Trophoblast cell (in vitro differentiated cells and primary cell): ENCODE data around the gene SLC7A6OS.

Experiments used
- DNase-seq, 2 donors: peaks; one replicate each; pipeline ENCODE4 v3.0.0-alpha.2; 2016
- H2AFZ ChIP-seq: 2 replicates; pipeline ENCODE4 v1.6.1; 2013; ENCODE audit warnings: low read length, moderate library complexity, mild to moderate bottlenecking; ENCODE audit not compliant: insufficient read depth, poor library complexity
- H2AK5ac ChIP-seq: 2 replicates; pipeline ENCODE4 v1.6.1; 2013; ENCODE audit warnings: mild to moderate bottlenecking, low read length
- H2BK120ac ChIP-seq: 2 replicates; pipeline ENCODE4 v1.6.1; 2013; ENCODE audit warnings: low read length, mild to moderate bottlenecking, moderate library complexity; ENCODE audit not compliant: insufficient read depth, poor library complexity
- H2BK12ac ChIP-seq: 2 replicates; pipeline ENCODE4 v1.6.1; 2013; ENCODE audit warnings: mild to moderate bottlenecking, low read length, moderate library complexity
- H2BK5ac ChIP-seq: 2 replicates; pipeline ENCODE4 v1.6.1; 2013; ENCODE audit warnings: low read length, low read depth, moderate library complexity, mild to moderate bottlenecking; ENCODE audit not compliant: poor library complexity
- H3K14ac ChIP-seq: 2 replicates; pipeline ENCODE4 v1.6.1; 2013; ENCODE audit warnings: mild to moderate bottlenecking, low read length
- H3K18ac ChIP-seq: 2 replicates; pipeline ENCODE4 v1.6.1; 2013; ENCODE audit warnings: mild to moderate bottlenecking, low read length
- H3K23ac ChIP-seq: 2 replicates; pipeline ENCODE4 v1.6.1; 2013; ENCODE audit warnings: low read length
- H3K27ac ChIP-seq: 2 replicates; pipeline ENCODE4 v1.5.1; 2013; ENCODE audit warnings: low read depth, mild to moderate bottlenecking, inconsistent platforms, low read length, moderate library complexity
- H3K27me3 ChIP-seq: 2 replicates; pipeline ENCODE4 v1.6.1; 2013; ENCODE audit warnings: inconsistent platforms, mild to moderate bottlenecking, low read length, moderate library complexity; ENCODE audit not compliant: insufficient read depth
- H3K36me3 ChIP-seq, 2 experiments: 1 replicate in 1 of 2; 2 replicates in 1 of 2; pipeline ENCODE4 v1.6.1; 2013; ENCODE audit warnings: low read length in 2 of 2, mild to moderate bottlenecking in 2 of 2, moderate library complexity in 1 of 2; ENCODE audit not compliant: insufficient read depth in 2 of 2, control insufficient read depth in 1 of 2
- H3K4ac ChIP-seq: 2 replicates; pipeline ENCODE4 v1.6.1; 2013; ENCODE audit warnings: low read depth, mild to moderate bottlenecking, low read length, moderate library complexity
- H3K4me1 ChIP-seq, 2 experiments: 1 replicate in 1 of 2; 2 replicates in 1 of 2; pipeline ENCODE4 v1.6.1; 2013; ENCODE audit warnings: low read length in 2 of 2, mild to moderate bottlenecking in 2 of 2, moderate library complexity in 1 of 2; ENCODE audit not compliant: insufficient read depth in 2 of 2, control insufficient read depth in 1 of 2
- H3K4me2 ChIP-seq: 2 replicates; pipeline ENCODE4 v1.6.1; 2013; ENCODE audit warnings: inconsistent platforms, mild to moderate bottlenecking, low read length, moderate library complexity
- H3K4me3 ChIP-seq: 2 replicates; pipeline ENCODE4 v1.5.1; 2013; ENCODE audit warnings: mild to moderate bottlenecking, low read depth, low read length, inconsistent platforms
- H3K79me1 ChIP-seq: one replicate; pipeline ENCODE4 v1.6.1; 2013; ENCODE audit warnings: low read length
- H3K79me2 ChIP-seq: 2 replicates; pipeline ENCODE4 v1.6.1; 2013; ENCODE audit warnings: low read length, mild to moderate bottlenecking; ENCODE audit not compliant: control insufficient read depth, insufficient read depth, poor library complexity
- H3K9ac ChIP-seq: 2 replicates; pipeline ENCODE4 v1.6.1; 2013; ENCODE audit warnings: mild to moderate bottlenecking, low read length
- H3K9me3 ChIP-seq: 2 replicates; pipeline ENCODE4 v1.6.1; 2013; ENCODE audit warnings: low read depth, mild to moderate bottlenecking, control low read depth, inconsistent platforms, low read length; ENCODE audit not compliant: insufficient read depth
- H4K12ac ChIP-seq: 2 replicates; pipeline ENCODE4 v1.6.1; 2013; ENCODE audit warnings: low read depth, mild to moderate bottlenecking, low read length, moderate library complexity
- H4K8ac ChIP-seq: 2 replicates; pipeline ENCODE4 v1.6.1; 2013; ENCODE audit warnings: low read depth, mild to moderate bottlenecking, low read length, moderate library complexity
- H4K91ac ChIP-seq: one replicate; pipeline ENCODE4 v1.6.1; 2013; ENCODE audit warnings: low read depth, mild to moderate bottlenecking, low read length, moderate library complexity
- WGBS: extraction: QIAGEN DNeasy Blood & Tissue Kit; methylation state at CpG from one replicate; pipeline ENCODE4 v1.1.7; 2013; ENCODE audit warnings: missing lambda C conversion rate; ENCODE audit not compliant: insufficient read length, insufficient coverage; ENCODE audit errors: extremely low coverage; 5-methylcytosine and 5-hydroxymethylcytosine counted together

Gene SLC7A6OS

DNA sequence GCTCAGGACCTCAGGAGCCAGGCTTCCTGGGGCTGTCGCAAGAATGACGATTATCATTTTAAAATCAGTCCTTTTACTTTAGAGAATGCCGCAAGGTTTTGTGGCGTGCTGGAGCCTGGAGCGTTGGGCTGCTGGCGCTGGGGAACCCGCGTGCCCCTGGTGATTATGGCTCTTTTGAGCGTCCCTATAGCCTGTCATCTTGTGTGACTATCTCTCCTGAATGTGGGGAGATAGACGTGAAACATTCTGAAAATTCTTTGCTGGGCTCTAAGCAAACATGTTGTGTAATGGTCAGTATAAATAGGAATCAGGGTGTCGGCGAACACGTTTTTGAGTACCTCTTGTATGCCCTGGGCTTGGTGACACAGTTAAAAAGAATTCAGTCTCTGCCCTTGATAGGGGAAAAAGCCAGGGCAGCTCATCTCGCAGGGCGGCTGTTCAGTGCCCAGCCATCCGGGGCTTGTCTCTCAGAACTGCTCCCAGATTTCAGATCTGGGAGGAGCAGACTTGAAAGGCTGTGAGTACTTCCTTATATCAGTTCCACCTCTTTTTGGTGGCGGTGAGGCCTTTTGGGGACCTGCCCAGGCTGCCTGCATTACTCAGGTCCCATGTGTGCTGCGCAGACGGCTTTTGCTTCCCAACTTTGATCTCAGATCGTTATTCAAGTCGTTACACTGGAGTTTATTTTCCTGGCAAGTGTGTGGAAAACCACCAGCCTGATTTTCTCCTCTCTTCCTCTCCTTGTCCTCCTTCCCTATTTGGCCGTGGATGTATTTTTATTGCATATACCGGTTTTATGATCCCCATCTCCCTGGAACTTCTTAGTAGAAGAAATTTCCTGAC is 45.4 kb downstream of the SLC7A6OS start:
- H4K12ac ChIP-seq = peak overlapping the region; percentile 99
- no peak overlapping the region for H3K23ac ChIP-seq
- no peaks in the 10 kb centered on the region for H3K9me3 ChIP-seq
- peak overlapping the region; percentile 96 for H4K8ac ChIP-seq
- H3K27ac ChIP-seq = peak overlapping the region; percentile 99
- H3K36me3 ChIP-seq = peaks cover 2 to 3% of the 10 kb centered on the region in 2 experiments
- H2BK5ac ChIP-seq = peak overlapping the region; percentile 97
- peak overlapping the region; percentile 95 for H3K4ac ChIP-seq
- peak overlapping the region; percentile 60 for H2AK5ac ChIP-seq
- peak overlapping the region; percentile 100 for H2BK120ac ChIP-seq
- H2AFZ ChIP-seq = peak overlapping the region; percentile 98
- H3K4me2 ChIP-seq = peak overlapping the region; percentile 93
- peak overlapping the region; percentile 96 for H4K91ac ChIP-seq
- DNase-seq = peak; percentile 97 to 98
- H3K27me3 ChIP-seq = no peaks in the 10 kb centered on the region
- H3K9ac ChIP-seq = peak overlapping the region; percentile 96
- H3K14ac ChIP-seq = peak overlapping the region; percentile 94
- H3K79me1 ChIP-seq = peaks cover 19% of the 10 kb centered on the region
- peak overlapping the region; percentile 83 for H2BK12ac ChIP-seq
- no CpG with 5 or more reads among the region's 23 CpGs for WGBS
- peak overlapping the region; percentile 91 for H3K4me3 ChIP-seq
- peak overlapping the region; percentile 100 for H3K18ac ChIP-seq
- peaks cover 4 to 15% of the 10 kb centered on the region in 2 experiments for H3K4me1 ChIP-seq
- H3K79me2 ChIP-seq = peaks cover 15% of the 10 kb centered on the region

DNA sequence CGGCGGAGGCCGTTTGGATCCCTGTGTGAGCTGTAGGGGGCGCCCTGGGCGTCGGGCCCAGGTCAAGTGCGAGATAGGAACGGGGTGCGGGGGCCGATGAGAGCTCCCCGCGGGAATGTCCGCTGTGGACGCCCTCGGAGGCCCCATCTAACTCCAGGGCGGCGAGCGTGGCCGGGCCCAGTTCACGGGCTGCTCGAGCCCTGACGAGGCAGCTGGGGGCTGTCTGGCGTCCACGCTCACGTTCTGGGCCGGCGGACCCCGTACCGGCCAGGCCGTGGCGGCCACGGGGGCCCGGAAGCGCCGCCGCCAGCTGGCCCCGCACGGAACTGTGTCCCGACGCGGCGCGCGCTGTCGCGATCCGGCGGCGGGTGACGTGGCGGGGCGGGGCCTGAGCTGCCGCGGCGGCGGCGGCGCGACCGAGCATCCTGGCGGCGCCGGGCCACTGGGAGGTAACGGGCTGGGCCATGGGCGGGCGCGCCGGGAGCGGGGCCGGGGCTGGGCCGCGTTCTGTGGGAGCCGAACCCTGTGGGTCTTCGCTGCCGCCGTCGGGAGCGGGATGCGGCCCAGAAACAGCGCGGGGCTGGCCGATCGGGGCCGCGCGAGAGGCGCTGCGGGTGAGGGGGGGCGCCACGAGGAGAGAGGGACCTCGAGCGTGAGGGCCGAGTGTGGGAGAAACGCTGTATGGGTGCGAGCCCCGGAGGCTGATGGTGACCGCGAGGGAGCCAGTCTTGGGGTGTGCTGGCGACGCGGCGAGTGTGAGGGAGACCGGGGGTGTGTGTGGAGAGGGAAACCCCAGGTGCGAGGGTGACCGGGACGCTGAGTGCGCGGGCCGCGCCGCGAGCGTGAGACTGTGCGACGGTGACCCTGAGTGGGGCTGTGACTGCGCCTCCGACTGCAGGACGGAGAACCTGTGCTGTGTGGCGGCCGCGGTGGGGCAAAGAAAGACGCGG is 46.3 kb downstream of the SLC7A6OS start, which contains the start of gene SLC7A6:
Gene SLC7A6, plus strand, starts transcription at position 399 of the 950 bp plus-strand sequence. CDS start 10,201 bp downstream, outside the sequence.
- H2BK5ac ChIP-seq = peak within 1 kb of the TSS; percentile 98
- H3K27me3 ChIP-seq = no peaks in the 10 kb centered on the region
- H3K9ac ChIP-seq = peak within 1 kb of the TSS; percentile 96
- no CpG with 5 or more reads among the region's 123 CpGs for WGBS
- H3K18ac ChIP-seq = peak within 1 kb of the TSS; percentile 100
- peak within 1 kb of the TSS; percentile 96 for H4K8ac ChIP-seq
- H3K36me3 ChIP-seq = peaks cover 10 to 11% of the 10 kb centered on the region in 2 experiments
- H4K91ac ChIP-seq = peak within 1 kb of the TSS; percentile 96
- H2BK12ac ChIP-seq = peak within 1 kb of the TSS; percentile 83
- H2AFZ ChIP-seq = peak within 1 kb of the TSS; percentile 98
- H2BK120ac ChIP-seq = peak within 1 kb of the TSS; percentile 100
- peaks cover 4 to 15% of the 10 kb centered on the region in 2 experiments for H3K4me1 ChIP-seq
- peak within 1 kb of the TSS; percentile 97 for H3K4ac ChIP-seq
- peaks cover 19% of the 10 kb centered on the region for H3K79me1 ChIP-seq
- peak within 1 kb of the TSS; percentile 92 for H2AK5ac ChIP-seq
- peak within 1 kb of the TSS; percentile 91 for H3K4me3 ChIP-seq
- peak within 1 kb of the TSS; percentile 94 for H3K14ac ChIP-seq
- H3K27ac ChIP-seq = peak within 1 kb of the TSS; percentile 99
- peaks cover 15% of the 10 kb centered on the region for H3K79me2 ChIP-seq
- H3K4me2 ChIP-seq = peak within 1 kb of the TSS; percentile 93
- H3K9me3 ChIP-seq = no peaks in the 10 kb centered on the region
- peak within 1 kb of the TSS; percentile 99 for H4K12ac ChIP-seq
- peak; percentile 64 to 81 for DNase-seq
- H3K23ac ChIP-seq = peak within 1 kb of the TSS; percentile 83

DNA sequence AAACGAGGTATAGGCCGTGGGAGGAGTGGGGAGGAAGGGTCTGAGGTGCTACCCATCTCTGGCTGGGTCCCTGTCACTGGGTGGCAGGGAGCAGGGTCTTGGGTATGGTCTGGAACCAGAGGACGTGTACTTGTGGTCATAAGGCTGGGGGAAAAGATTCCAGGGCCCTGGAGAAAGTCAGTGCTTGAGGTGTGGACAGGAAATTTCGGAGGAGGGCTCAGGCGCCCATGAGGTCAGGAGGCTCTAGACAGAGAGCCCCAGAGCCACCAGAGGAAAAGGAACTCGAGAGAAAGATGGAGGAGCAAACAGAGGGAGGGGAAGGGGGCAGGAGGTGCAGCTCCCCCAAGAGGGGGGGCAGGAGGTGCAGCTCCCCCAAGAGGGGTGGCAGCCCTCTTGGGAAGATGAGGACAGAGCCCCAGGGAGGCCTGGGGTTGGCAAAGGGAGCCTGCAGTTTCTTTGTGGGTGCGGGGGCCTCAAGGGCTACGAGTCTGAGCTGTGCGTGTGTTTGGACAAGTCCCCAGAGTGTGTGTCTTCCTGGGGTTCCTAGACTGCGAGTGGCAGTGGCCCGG is 47.1 kb downstream of the SLC7A6OS start:
- H2AFZ ChIP-seq = peak overlapping the region; percentile 98

More for the DNA sequence above, 47.1 kb downstream of the SLC7A6OS start:
- Histone ChIP-seq H4K91ac (peak overlapping the region; percentile 96), H3K18ac (peak overlapping the region; percentile 100), H3K9me3 (no peaks in the 10 kb centered on the region), H2BK12ac (peak overlapping the region; percentile 71), H3K9ac (peak overlapping the region; percentile 82), H3K4me1 (peaks cover 4 to 15% of the 10 kb centered on the region in 2 experiments), H3K36me3 (peaks cover 14 to 15% of the 10 kb centered on the region in 2 experiments), H3K23ac (no peak overlapping the region), H4K8ac (peak overlapping the region; percentile 96), H3K79me2 (peaks cover 15% of the 10 kb centered on the region), H3K27me3 (no peaks in the 10 kb centered on the region), H3K4me2 (peak overlapping the region; percentile 93), H3K14ac (peak overlapping the region; percentile 94), H2AK5ac (peak overlapping the region; percentile 92), H3K4ac (peak overlapping the region; percentile 97), H3K79me1 (peaks cover 19% of the 10 kb centered on the region), H2BK120ac (peak overlapping the region; percentile 98), H4K12ac (peak overlapping the region; percentile 99), H3K27ac (peak overlapping the region; percentile 99), H3K4me3 (peak overlapping the region; percentile 91), H2BK5ac (peak overlapping the region; percentile 98)
- no CpG with 5 or more reads among the region's 11 CpGs for WGBS
- no peak for DNase-seq
